Measurements from ENCODE around the gene BRIP1.
"Not testable (repeated sequence)": the region's sequence is repeated elsewhere in the genome, so short reads cannot be mapped to it uniquely, and the experiment has no call there.

Gene BRIP1

DNA sequence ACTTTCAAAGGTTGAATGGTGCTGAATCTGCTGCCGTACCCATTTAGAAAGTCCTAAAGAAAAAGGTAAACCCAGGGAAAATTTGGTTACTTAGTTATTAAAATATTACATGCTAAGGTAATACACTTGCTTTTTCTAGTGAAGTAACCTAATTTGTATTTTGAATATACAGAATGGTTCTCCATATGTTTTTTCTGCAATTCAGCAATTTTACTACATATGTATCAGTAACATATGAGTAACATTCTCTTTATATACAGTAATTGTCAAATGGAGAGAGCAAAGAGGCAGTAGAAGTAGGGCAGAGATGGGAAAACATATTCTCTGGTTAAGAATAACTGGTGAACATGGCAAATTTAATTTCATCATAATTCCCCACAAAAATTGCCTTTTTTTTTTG is 177.2 kb downstream of the BRIP1 start:
- DNase-seq = no peak

DNA sequence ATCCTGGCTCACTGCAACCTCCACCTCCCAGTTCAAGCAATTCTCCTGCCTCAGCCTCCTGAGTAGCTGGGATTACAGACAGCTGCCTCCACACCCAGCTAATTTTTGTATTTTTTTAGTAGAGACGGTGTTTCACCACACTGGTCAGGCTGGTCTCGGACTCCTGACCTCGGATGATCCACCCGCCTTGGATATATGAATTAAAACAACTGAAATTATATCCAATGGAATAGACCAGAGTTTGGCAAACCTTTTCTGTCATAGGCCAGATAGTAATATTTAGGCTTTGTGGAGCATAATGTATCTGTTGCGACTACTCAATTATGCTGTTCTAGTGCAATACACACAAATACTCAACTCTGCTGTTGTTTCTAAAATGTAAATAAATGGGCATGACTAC is 178.5 kb downstream of the BRIP1 start:
- no peak for DNase-seq

DNA sequence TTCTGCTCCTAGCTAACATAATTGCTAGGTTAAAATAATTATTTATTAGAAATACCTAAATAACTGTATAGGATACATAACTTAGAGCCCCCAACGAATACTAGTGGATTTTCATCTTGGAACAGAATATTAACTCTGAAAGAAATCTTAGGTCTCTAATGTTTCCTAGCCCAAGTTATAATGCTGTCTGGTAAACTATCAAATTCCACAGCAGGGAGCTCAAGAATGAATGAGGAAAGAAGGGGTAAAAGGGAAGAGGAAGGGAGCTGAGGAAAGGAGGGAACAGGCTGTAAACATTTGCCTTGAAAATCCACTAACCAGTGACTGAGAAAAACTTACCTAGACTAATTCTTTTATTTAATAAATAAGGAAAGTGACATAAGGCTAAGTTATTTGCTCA is 179.2 kb downstream of the BRIP1 start:
- no peak for DNase-seq

DNA sequence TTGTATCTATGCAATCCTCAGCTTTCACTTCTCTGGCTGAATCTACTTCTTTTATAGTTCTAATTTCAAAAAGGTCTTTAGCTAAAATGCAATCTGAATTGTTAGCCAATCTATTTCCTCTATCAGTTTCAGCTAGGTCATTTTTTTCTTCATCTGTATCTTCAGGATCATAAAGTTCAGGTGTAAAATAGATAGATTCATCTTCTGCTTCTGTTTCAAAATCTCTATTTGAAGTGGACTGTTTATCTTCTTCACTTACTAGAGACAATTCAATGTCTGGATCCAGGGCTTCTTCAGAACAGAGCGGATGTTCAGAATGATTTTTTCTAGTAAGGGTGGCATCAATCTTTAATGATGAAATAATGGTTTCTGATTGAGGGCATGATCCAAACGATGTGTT is 179.9 kb downstream of the BRIP1 start:
- DNase-seq = no peak

DNA sequence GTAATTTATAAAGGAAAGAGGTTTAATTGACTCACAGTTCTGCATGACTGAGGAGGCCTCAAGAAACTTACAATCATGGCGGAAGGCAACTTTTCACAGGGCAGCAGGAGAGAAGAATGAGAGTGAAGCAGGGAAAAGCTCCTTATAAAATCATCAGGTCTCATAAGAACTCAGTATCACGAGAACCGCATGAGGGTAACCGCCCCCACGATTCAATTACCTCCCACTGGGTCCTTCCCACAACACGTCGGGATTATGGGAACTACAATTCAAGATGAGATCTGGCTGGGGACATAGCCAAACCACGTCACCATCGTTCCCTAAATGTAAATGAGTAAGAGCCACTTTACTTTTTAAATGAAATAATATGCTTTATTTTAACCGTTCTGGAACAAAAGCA is 182.4 kb downstream of the BRIP1 start:
- DNase-seq = no peak

DNA sequence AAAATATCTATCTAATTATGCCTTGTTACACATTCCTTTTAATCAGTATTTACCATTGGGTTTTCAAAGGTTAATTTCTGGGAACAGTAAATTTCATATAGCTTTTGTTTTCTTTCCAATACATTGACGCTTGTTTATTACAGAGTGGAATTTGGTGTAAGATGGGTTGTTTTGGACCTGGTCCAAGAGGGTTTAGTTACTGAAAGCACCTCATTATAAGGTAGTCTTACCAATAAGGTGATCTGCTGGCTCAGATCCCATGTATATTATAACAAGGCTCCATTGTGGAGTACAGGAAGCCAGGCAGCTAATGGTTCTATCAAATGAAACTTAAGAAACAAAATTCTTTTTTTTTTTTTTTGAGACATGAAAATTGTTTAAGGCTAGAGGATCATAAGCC is 185.0 kb downstream of the BRIP1 start:
- DNase-seq = peak; percentile 25

DNA sequence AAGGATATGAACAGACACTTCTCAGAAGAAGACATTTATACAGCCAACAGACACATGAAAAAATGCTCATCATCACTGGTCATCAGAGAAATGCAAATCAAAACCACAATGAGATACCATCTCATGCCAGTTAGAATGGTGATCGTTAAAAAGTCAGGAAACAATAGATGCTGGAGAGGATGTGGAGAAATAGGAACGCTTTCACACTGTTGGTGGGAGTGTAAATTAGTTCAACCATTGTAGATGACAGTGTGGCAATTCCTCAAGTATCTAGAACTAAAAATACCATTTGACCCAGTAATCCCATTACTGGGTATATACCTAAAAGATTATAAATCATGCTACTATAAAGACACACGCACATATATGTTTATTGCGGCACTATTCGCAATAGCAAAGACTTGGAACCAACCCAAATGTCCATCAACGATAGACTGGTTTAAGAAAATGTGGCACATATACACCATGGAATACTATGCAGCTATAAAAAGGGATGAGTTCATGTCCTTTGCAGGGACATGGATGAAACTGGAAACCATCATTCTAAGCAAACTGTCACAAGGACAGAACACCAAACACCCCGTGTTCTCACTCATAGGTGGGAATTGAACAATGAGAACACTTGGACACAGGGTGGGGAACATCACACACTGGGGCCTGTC is 186.0 kb downstream of the BRIP1 start:
- DNase-seq = not testable (repeated sequence)

DNA sequence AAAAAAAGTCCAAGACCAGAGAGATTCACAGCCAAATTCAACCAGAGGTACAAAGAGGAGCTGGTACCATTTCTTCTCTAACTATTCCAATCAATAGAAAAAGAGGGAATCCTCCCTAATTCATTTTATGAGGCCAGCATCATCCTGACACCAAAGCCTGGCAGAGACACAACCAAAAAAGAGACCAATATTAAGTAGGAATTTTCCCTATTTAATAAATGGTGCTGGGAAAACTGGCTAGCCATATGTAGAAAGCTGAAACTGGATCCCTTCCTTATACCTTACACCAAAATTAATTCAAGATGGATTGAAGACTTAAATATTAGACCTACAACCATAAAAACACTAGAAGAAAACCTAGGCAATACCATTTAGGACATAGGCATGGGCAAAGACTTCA is 186.8 kb downstream of the BRIP1 start:
- not testable (repeated sequence) for DNase-seq

DNA sequence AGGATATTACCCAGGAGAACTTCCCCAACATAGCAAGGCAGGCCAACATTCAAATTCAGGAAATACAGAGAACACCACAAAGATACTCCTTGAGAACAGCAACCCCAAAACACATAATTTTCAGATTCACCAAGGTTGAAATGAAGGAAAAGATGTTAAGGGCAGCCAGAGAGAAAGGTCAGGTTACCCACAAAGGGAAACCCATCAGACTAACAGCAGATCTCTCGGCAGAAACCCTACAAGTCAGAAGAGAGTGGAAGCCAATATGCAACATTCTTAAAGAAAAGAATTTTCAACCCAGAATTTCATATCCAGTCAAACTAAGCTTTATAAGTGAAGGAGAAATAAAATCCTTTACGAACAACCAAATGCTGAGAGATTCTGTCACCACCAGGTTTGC is 188.7 kb downstream of the BRIP1 start:
- DNase-seq = not testable (repeated sequence)

DNA sequence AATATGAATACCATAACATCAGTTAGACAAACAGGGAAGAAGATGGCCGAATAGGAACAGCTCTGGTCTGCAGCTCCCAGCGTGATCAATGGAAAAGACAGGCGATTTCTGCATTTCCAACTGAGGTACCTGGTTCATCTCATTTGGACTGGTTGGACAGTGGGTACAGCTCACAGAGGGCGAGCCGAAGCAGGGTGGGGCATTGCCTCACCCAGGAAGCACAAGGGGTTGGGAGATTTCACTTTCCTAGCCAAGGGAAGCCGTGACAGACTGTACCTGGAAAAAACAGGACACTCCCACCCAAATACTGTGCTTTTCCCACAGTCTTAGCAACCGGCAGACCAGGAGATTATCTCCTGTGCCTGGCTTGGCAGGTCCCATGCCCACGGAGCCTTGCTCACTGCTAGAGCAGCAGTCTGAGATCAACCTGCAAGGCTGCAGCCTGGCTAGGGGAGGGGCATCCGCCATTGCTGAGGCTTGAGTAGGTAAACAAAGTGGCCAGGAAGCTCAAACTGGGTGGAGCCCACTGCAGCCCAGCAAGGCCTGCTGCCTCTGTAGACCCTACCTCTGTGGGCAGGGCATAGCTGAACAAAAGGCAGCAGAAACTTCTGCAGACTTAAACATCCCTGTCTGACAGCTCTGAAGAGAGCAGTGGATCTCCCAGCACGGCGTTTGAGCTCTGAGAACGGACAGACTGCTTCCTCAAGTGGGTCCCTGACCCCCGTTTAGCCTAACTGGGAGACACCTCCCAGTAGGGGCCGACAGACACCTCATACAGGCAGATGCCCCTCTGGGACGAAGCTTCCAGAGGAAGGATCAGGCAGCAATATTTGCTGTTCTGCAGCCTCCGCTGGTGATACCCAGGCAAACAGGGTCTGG is 190.1 kb downstream of the BRIP1 start:
- not testable (repeated sequence) for DNase-seq

DNA sequence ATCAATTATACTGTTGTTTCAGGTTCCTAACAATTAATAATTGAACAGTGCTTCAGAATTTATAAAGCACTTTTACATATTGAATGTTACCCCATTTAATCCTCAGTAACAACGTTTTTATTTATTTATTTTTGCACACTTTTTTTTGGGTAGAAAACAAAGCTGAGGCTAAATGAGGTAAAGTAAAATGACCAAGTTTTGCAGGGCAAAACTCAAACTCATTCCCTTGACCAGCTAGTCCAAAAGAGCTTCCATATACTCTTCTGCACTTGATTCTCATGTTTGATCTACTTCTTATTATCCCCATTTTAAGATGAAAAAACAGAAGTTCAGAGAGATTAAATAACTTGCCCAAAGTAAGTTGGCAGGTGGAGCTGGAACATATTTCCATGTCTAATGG is 191.2 kb downstream of the BRIP1 start:
- DNase-seq = no peak

DNA sequence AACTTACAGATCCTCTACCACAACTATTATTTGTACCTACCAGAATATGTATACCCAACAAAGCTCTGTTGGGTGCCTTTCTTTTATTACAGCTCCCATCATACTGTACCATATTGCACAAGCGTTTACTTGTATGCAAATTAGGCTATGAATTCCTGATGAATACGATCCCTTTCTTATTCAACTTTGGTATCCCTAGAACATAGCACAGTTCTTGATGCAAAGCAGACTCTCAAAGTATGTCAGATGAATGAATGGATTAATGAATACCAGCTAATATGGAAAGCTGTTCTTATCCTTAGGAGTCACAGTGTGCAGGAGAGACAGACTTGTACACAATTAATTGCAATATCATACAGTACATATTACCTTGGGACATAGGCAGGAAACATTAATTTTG is 192.6 kb downstream of the BRIP1 start:
- no peak for DNase-seq

DNA sequence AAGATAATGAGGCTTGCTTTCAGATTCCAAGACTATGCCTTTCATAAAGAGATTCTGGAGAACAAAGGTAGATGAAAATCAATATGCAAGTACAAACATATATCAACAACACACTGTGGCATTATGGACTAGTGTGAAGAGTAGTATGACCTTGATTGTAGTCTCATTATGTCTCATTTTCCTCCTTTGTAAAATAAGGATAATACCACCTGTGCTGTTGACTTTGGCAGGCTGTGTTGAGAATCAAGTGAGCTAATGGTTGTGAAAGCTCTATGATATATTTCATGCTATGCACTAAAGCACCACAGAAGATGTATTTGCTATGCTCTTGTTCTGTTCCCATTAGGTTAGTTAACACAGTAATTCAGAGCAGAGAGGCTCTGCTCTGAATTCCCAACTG is 193.8 kb downstream of the BRIP1 start:
- DNase-seq = no peak

DNA sequence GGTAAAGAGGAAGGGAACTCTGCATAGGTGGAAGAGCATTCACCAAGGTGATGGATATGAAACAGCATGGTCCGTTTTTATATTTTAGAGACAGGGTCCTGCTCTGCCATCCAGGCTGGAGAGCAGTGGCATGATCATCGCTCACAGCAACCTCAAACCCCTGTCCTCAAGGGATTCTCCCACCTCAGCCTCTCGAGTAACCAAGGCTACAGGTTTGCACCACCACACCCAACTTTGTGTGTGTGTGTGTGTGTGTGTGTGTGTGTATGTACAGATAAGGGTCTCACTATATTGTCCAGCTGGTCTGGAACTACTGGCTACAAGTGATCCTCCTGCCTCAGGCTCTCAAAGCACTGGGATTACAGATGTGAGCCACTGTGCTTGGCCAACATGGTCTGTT is 194.8 kb downstream of the BRIP1 start:
- DNase-seq = no peak

DNA sequence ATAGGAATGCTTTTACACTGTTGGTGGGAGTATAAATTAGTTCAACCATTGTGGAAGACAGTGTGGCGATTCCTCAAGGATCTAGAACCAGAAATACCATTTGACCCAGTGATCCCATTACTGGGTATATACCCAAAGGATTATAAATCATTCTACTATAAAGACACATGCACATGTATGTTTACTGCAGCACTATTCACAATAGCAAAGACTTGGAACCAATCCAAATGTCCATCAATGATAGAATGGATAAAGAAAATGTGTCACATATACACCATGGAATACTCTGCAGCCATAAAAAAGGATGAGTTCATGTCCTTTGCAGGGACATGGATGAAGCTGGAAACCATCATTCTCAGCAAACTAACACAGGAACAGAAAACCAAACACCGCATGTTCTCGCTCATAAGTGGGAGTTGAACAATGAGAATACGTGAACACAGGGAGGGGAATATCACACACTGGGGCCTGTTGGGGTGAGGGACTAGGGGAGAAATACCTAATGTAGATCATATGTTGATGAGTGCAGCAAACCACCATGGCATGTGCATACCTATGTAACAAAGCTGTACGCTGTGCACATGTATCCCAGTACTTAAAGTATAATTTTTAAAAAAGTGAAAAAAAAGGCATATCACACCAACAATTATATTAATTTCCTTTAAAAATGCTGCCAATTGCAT is 196.8 kb downstream of the BRIP1 start:
- not testable (repeated sequence) for DNase-seq

DNA sequence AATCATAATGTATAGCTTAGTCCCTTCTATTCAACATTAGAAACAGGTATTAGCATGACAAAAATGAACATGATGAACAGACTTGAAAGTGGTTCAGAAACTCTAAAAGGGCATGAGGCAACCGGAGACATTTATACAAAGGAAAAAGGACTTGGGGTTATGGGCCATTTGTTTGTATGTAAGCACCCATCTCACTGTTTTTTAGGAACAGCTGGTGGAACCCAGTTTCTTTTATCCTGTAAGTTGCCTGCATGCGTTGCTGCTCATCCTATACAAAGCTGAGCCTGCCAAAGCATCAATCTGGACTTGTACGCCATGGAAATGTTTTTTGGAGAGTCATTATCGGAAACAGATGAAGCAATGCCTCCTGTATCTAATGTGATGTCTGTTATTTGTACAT is 200.0 kb downstream of the BRIP1 start:
- no peak for DNase-seq

DNA sequence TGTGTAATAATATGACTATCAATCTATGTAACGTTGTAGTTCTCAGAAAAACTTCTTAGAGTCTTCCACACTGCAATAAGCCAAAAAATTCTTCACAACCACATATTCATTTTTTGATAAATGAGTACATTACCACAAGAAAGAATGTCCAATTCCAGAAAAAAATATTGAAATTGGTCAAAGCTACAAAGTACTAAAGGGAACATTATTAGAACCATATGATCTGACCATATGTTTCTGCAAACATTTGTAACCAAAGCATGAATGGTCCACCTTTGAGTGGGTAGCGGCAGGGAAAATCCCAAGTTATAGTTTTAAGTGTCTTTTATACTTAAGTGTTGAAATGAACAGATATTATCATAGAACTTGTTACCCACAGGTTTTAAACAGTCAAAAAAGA is 200.6 kb downstream of the BRIP1 start:
- no peak for DNase-seq

DNA sequence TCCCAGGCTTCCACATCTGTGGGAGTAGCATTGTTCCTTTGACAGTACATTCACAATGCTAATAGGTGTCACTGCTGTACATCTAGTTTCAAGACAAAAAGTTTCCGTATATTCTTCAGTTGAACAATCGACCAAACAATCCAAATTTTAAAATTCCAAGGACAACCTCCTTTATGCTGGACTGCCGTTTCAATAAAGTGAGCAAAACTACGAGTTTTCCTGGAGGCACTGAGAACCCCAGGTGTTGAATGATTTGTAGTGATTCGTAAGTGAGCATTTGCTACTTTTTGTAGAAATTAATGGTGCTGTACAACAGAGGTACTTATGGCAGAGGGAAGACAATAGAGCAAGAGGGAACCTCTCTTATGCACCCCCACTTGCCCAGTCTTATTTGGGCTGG is 201.1 kb downstream of the BRIP1 start:
- DNase-seq = no peak

DNA sequence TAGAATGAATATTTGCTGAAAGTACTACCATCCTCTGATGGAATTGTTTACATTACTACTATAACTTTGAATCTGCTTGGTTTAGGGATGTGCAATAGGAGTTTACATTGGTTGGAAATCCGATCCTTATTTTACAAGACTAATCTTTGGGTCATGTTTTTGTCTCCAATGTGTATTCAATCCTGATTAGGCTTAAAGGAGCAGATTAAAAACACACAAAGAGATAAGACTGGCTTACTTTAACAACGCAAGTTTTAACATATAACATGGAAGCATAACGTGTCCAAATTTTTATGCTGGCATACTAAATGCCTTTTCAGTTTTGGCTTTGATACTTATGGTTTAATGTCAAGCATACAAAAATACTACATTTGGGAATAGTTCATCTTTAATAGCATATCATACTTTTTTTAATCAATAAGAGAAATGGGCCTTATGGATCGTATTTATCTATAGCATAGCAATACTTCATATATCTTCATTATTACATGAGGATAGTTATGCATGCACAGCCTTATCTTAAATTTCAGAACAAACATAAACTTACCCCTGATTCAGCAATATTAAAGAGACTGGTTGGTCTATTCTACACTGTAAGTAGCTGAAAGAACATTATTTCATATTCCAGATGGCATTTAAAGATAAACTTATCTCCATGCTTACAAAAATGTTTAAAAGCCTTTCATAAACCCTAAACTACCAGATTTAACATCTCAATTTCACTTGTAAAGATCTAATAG is 202.4 kb downstream of the BRIP1 start:
- no peak for DNase-seq

DNA sequence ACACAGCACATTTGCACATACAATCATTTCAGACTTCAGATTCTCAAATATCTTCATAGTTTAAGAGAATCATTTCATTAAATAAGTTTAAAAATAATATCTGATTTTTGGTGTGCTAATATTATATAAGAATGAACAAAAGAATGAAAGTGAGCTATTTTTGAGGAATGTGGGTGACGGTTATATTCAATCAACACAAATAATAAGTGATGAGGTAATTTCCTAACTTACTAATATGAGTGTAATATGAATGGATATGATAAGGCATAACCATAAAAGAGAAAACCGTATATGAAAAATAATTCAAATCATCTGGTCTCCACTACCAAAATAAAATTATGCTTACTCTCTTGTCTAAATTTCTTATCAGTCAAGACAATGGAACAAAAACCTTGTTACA is 203.9 kb downstream of the BRIP1 start:
- no peak for DNase-seq

DNA sequence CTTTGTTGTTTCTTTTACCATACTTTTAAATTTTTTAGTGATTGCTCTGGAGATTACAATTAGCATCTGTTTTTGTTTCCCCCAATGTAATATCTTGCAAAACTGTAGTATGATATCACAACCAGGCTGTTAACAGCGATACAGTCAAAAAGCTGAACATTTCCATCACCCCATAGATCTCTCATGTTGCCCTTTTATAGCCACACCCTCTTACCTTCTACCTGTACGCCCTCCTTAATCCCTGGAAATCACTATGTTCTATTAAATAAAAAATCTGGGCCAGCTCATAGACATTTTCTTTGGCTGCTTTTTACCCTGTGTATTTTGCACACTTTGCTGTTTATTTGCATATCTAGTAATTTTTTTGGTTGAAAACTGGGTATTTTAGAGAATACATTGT is 205.1 kb downstream of the BRIP1 start:
- no peak for DNase-seq

DNA sequence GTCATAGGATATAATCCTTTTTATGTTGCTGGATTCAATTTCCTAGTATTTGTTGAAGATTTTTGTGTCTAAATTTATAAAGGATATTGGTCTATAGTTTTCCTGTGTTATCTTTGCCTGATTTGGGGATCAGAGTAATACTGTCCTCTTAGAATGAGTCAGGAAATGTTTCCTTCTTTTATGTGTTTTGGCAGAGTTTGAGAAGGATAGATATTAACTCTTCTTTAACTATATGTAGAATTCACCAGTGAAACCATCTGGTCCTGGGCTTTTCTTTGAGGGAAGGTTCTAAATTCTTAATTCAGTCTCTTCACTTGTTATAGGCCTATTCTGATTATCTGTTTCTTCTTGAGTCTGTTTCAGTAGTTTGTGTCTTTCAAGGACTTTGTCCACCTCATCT is 206.0 kb downstream of the BRIP1 start:
- DNase-seq = no peak

DNA sequence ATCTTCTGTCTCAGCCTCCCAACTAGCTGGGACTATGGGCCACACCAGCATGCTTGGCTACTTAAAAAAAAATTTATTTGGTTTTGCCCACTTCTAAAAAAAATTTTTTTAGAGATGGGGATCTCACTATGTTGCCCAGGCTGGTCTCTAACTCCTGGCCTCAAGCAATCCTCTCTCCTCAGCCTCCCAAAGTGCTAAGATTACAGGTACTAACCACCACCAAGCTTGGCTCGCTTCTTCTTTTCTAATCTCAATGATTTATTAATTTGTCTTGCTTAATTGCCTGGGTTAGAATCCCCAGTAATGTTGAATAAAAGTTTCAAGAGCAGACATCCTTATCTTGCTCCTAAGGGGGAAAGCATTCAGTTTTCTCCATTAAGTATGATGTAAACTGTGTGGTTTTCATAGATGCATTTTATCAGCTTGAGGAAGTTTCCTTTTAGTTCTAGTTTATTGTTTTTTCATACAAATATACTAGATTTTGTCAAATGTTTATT is 206.6 kb downstream of the BRIP1 start:
- no peak for DNase-seq

All from NCI-H2171 (cell line).